ENCODE measurements around the gene RCAN3. TPM values are rescaled to one million over a fixed set of nuclear protein-coding genes. Genes with fewer than 3 reads are reported as not detected.

RCAN3 gene
- total and polyA plus RNA-seq, 9 of the 15 experiments (the other 6 are each of a cell fraction or from before 2014, with no cell fraction given): 0.10 to 1.4 (median 0.43) TPM

DNA sequence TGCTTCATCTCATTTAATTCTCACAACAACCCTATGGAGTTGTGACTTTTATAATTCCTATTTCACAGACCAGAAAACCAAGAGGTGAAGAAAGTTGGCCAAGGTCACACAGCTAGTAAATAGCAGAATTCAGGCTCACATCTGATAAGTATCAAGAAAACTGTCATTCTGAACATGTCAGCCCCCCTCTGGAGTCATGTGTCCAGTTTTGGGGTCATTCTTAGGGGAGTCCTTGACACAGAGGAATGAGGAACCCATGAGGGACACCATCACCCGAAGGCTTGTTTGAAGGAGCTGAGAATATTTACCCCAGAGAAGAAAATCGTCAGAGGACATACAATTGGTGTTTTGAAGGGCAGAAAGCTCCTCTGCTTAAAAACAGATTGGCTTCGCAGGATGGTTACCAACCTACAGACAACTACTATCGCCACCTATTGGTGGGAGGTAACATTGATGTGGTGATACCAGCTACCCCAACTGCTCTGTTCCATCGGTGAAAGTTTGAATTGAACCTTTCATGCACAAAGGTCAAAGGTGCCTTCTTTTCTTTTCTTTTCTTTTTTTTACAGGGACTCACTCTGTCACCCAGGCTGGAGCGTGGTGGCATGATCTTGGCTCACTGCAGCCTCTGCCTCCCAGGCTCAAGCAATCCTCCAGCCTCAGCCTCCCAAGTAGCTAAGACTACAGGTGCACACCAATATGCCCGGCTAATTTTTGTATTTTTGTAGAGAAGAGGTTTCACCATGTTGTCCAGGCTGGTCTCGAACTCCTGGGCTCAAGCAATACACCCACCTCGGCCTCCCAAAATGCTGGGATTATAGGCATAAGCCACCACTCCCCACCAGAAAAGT is 84.6 kb downstream of the RCAN3 start (continued):
- TF ChIP-seq CEBPG (CRISPR knock-in tag; IDR thresholded peaks at IDR 0.05) (no peak), CEBPG (tag; conservative IDR thresholded peaks at IDR 0.05 in 1 of 2, IDR thresholded peaks at IDR 0.05 in 1 of 2) (no peak), ZNF23 (CRISPR knock-in tag; IDR thresholded peaks at IDR 0.05) (no peak), SETDB1 (IDR thresholded peaks at IDR 0.05; ENCODE audit: low read length) (no peak), SMC3 (conservative IDR thresholded peaks at IDR 0.05; ENCODE audit: insufficient read depth, low read depth, low read length) (peak; percentile 49), MYNN (IDR thresholded peaks at IDR 0.05) (no peak), MYNN (CRISPR knock-in tag; IDR thresholded peaks at IDR 0.05) (no peak), RERE (CRISPR knock-in tag; IDR thresholded peaks at IDR 0.05; ENCODE audit: borderline replicate concordance) (no peak), ZFX (CRISPR knock-in tag; IDR thresholded peaks at IDR 0.05) (no peak), ZNF830 (CRISPR knock-in tag; IDR thresholded peaks at IDR 0.05) (no peak), ZEB2 (IDR thresholded peaks at IDR 0.05) (no peak), RFX5 (IDR thresholded peaks at IDR 0.05; ENCODE audit: low read depth, low read length) (no peak), PATZ1 (CRISPR knock-in tag; IDR thresholded peaks at IDR 0.05; ENCODE audit: borderline replicate concordance) (no peak), TEAD1 (CRISPR knock-in tag; IDR thresholded peaks at IDR 0.05) (no peak)
- TF ChIP-seq, protein P1, sequence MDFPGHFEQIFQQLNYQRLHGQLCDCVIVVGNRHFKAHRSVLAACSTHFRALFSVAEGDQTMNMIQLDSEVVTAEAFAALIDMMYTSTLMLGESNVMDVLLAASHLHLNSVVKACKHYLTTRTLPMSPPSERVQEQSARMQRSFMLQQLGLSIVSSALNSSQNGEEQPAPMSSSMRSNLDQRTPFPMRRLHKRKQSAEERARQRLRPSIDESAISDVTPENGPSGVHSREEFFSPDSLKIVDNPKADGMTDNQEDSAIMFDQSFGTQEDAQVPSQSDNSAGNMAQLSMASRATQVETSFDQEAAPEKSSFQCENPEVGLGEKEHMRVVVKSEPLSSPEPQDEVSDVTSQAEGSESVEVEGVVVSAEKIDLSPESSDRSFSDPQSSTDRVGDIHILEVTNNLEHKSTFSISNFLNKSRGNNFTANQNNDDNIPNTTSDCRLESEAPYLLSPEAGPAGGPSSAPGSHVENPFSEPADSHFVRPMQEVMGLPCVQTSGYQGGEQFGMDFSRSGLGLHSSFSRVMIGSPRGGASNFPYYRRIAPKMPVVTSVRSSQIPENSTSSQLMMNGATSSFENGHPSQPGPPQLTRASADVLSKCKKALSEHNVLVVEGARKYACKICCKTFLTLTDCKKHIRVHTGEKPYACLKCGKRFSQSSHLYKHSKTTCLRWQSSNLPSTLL (IDR thresholded peaks at IDR 0.05): no peak
- TF ChIP-seq, protein P2, sequence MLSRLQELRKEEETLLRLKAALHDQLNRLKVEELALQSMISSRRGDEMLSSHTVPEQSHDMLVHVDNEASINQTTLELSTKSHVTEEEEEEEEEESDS (CRISPR knock-in tag; IDR thresholded peaks at IDR 0.05): no peak
- TF ChIP-seq, protein P3, sequence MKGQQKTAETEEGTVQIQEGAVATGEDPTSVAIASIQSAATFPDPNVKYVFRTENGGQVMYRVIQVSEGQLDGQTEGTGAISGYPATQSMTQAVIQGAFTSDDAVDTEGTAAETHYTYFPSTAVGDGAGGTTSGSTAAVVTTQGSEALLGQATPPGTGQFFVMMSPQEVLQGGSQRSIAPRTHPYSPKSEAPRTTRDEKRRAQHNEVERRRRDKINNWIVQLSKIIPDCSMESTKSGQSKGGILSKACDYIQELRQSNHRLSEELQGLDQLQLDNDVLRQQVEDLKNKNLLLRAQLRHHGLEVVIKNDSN (CRISPR knock-in tag; IDR thresholded peaks at IDR 0.05): no peak

Measured in K562 (cell line).